ENCODE data around the gene TATDN2.
A peak's percentile ranks its signal among the peaks of the same experiment; 100 is the strongest.

DNA sequence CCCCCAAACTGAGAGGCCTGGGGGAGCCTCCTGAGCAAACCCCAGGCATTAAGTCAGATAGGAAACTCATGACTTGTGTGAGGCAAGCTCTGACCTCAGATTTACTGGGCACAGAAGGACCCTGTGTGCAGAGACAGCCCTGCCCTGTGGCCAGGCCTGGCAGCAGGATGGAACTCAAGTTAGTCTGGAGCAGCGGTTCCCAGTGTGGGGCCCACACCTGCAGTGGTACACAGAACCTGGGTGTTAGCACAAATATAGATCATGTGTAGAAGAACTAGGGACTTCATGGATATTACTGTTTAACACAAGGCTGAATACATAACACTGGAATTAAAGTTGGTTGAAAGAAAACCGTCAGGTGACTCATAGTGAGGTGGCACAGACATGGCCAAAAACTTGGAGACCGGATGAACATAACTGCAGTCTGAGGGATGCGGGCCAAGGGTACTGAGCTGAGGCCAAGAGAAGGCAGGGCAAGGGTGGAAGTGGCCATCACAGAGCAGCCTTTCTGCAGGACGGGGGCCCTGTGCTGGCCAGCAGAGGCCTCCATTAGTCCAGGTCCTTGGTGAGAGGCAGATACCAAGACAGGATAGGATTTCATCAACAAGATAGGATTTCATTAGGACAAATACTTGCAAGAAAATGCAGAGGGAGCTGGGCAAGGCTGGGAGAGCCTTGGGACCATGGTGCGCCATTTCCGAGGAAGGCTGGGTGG lies 42.7 kb upstream of the TATDN2 start:
- TF ChIP-seq ZC3H11A (IDR thresholded peaks at IDR 0.05) (no peak), MAFK (IDR thresholded peaks at IDR 0.05; ENCODE audit: partially characterized antibody) (no peak), POLR2A (IDR thresholded peaks at IDR 0.05; ENCODE audit: low read length) (no peak), RCOR1 (IDR thresholded peaks at IDR 0.05; ENCODE audit: low read depth, low read length) (no peak), ESRRA (IDR thresholded peaks at IDR 0.05; ENCODE audit: borderline replicate concordance, low read length) (no peak), HDAC2 (IDR thresholded peaks at IDR 0.05) (no peak), JUN (IDR thresholded peaks at IDR 0.05) (peak; percentile 70 to 85; a peak in 4 of 5 replicates), NFE2L2 (conservative IDR thresholded peaks at IDR 0.05; ENCODE audit: low read length) (no peak)
- TF ChIP-seq, protein P1, sequence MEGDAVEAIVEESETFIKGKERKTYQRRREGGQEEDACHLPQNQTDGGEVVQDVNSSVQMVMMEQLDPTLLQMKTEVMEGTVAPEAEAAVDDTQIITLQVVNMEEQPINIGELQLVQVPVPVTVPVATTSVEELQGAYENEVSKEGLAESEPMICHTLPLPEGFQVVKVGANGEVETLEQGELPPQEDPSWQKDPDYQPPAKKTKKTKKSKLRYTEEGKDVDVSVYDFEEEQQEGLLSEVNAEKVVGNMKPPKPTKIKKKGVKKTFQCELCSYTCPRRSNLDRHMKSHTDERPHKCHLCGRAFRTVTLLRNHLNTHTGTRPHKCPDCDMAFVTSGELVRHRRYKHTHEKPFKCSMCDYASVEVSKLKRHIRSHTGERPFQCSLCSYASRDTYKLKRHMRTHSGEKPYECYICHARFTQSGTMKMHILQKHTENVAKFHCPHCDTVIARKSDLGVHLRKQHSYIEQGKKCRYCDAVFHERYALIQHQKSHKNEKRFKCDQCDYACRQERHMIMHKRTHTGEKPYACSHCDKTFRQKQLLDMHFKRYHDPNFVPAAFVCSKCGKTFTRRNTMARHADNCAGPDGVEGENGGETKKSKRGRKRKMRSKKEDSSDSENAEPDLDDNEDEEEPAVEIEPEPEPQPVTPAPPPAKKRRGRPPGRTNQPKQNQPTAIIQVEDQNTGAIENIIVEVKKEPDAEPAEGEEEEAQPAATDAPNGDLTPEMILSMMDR (IDR thresholded peaks at IDR 0.05): no peak
- TF ChIP-seq, protein P2, sequence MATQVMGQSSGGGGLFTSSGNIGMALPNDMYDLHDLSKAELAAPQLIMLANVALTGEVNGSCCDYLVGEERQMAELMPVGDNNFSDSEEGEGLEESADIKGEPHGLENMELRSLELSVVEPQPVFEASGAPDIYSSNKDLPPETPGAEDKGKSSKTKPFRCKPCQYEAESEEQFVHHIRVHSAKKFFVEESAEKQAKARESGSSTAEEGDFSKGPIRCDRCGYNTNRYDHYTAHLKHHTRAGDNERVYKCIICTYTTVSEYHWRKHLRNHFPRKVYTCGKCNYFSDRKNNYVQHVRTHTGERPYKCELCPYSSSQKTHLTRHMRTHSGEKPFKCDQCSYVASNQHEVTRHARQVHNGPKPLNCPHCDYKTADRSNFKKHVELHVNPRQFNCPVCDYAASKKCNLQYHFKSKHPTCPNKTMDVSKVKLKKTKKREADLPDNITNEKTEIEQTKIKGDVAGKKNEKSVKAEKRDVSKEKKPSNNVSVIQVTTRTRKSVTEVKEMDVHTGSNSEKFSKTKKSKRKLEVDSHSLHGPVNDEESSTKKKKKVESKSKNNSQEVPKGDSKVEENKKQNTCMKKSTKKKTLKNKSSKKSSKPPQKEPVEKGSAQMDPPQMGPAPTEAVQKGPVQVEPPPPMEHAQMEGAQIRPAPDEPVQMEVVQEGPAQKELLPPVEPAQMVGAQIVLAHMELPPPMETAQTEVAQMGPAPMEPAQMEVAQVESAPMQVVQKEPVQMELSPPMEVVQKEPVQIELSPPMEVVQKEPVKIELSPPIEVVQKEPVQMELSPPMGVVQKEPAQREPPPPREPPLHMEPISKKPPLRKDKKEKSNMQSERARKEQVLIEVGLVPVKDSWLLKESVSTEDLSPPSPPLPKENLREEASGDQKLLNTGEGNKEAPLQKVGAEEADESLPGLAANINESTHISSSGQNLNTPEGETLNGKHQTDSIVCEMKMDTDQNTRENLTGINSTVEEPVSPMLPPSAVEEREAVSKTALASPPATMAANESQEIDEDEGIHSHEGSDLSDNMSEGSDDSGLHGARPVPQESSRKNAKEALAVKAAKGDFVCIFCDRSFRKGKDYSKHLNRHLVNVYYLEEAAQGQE (IDR thresholded peaks at IDR 0.05): no peak
